Osteocyte (in vitro differentiated cells): ENCODE results near the gene PPFIA1. TPM values are rescaled to one million over a fixed set of nuclear protein-coding genes. Genes with fewer than 3 reads are reported as not detected.

Experiments
- DNase-seq: peaks from one replicate; pipeline ENCODE4 v3.0.0; 2021; ENCODE audit warnings: mixed read lengths; ENCODE audit not compliant: unreplicated experiment; ENCODE audit errors: extremely low spot score
- H3K27ac Mint-ChIP-seq: one replicate; pipeline ENCODE4 v1.8.0; 2021; ENCODE audit warnings: mild to moderate bottlenecking, mixed read lengths; ENCODE audit not compliant: unreplicated experiment
- H3K27me3 Mint-ChIP-seq: one replicate; pipeline ENCODE4 v1.8.0; 2021; ENCODE audit warnings: mixed read lengths; ENCODE audit not compliant: unreplicated experiment
- H3K36me3 Mint-ChIP-seq: one replicate; pipeline ENCODE4 v1.8.0; 2021; ENCODE audit warnings: mixed read lengths; ENCODE audit not compliant: unreplicated experiment
- H3K4me1 Mint-ChIP-seq: one replicate; pipeline ENCODE4 v1.8.0; 2021; ENCODE audit warnings: mixed read lengths; ENCODE audit not compliant: unreplicated experiment
- H3K4me3 Mint-ChIP-seq: one replicate; pipeline ENCODE4 v1.8.0; 2021; ENCODE audit warnings: mild to moderate bottlenecking, moderate library complexity, mixed read lengths; ENCODE audit not compliant: unreplicated experiment
- H3K9me3 Mint-ChIP-seq: one replicate; pipeline ENCODE4 v1.8.0; 2021; ENCODE audit warnings: mixed read lengths; ENCODE audit not compliant: unreplicated experiment
- microRNA-seq: library from miRNA; unstranded; fragments of <30 nt; microRNA quantifications from one replicate; pipeline ENCODE4 v1.1.0, GENCODE V29; 2020; ENCODE audit not compliant: unreplicated experiment
- total RNA-seq: library from RNA; stranded (reverse); gene quantifications from 2 replicates; pipeline ENCODE4 v1.2.1, GENCODE V29; 2021
- TF ChIP-seq, protein P1 (sequence below): fragments of 200-600 bp; sonication (generic); IDR thresholded peaks from 2 replicates; pipeline ENCODE4 v1.5.0; 2021; ENCODE audit warnings: antibody characterized with exemption, mild to moderate bottlenecking, moderate library complexity

The PPFIA1 gene
- total RNA-seq, 1 donor from 2014 or later: 70.4 TPM

DNA sequence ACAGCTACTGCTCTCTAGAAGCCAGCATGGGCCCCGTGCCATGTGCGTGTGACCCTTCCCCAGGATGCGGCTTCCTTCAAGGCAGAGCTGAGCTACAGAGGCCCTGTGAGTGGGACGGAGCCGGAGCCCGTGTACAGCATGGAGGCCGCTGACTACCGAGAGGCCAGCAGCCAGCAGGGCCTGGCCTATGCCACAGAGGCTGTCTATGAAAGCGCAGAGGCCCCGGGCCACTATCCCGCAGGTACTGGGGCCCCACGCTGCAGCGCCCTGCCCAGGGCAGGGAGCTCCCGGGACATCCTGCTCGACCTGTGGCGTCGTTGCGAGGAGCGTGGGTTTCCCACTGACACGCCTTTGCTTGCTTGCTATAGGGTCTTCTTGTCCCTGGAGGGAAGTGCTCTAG lies 162.5 kb downstream of the PPFIA1 start:
- DNase-seq: no peak
- Mint-ChIP-seq H3K4me3 (no peak overlapping the region), H3K4me1 (no peaks in the 10 kb centered on the region), H3K27ac (no peak overlapping the region), H3K36me3 (peaks cover 64% of the 10 kb centered on the region), H3K9me3 (no peaks in the 10 kb centered on the region), H3K27me3 (no peaks in the 10 kb centered on the region)
- TF ChIP-seq, protein P1, sequence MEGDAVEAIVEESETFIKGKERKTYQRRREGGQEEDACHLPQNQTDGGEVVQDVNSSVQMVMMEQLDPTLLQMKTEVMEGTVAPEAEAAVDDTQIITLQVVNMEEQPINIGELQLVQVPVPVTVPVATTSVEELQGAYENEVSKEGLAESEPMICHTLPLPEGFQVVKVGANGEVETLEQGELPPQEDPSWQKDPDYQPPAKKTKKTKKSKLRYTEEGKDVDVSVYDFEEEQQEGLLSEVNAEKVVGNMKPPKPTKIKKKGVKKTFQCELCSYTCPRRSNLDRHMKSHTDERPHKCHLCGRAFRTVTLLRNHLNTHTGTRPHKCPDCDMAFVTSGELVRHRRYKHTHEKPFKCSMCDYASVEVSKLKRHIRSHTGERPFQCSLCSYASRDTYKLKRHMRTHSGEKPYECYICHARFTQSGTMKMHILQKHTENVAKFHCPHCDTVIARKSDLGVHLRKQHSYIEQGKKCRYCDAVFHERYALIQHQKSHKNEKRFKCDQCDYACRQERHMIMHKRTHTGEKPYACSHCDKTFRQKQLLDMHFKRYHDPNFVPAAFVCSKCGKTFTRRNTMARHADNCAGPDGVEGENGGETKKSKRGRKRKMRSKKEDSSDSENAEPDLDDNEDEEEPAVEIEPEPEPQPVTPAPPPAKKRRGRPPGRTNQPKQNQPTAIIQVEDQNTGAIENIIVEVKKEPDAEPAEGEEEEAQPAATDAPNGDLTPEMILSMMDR: no peak

DNA sequence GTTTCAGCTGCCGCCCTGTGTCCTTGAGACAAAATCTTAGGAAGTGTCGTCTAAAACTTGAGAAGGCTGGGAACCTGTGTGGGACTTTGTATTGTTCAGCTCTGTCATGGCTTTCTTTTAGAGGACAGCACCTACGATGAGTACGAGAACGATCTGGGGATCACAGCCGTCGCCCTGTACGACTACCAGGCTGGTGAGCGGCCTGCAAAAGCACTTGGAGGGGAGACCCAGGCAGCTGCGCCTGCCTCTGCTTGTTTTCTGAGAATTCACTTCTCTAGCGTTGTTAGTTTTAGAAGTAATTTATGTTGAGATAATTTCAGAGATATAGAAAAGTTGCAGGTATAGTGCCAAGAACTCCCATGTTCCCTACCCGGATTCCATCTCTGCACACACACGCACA lies 163.0 kb downstream of the PPFIA1 start:
- DNase-seq: no peak
- Mint-ChIP-seq H3K27me3 (no peaks in the 10 kb centered on the region), H3K27ac (no peak overlapping the region), H3K4me3 (no peak overlapping the region), H3K36me3 (peaks cover 65% of the 10 kb centered on the region), H3K9me3 (no peaks in the 10 kb centered on the region), H3K4me1 (no peaks in the 10 kb centered on the region)
- TF ChIP-seq, protein P1: no peak

Small RNA genes within 50 kb of the gene (microRNA-seq; reads per million reads assigned to microRNA genes)
- gene MIR548K: 2.7 reads per million

Other genes starting within 250 kb of the PPFIA1 start
- gene ANO1, start 192.4 kb upstream of the PPFIA1 start, total RNA-seq: not detected in 2 replicates
- 19.3 and 19.5 TPM in 2 replicates for gene FADD, start 67.4 kb upstream of the PPFIA1 start, total RNA-seq
- 296 and 313 TPM in 2 replicates for gene CTTN, start 127.8 kb downstream of the PPFIA1 start, total RNA-seq